Endometrium (tissue), 2 donors: ENCODE data around the gene TENT4A.

Experiments
- FAIRE-seq: peaks from 2 replicates; lab custom pipeline; 2012; peaks lifted over from hg19 to GRCh38; lab: Jason Lieb, UNC
- donor health status: control.
- donor health status: control.

The TENT4A gene

GRCh38 chr5:6700685-6701355 lies 12.4 kb upstream of the TENT4A start:
- FAIRE-seq: no peak

- no peak for FAIRE-seq
These were observed 11.7 kb upstream of the TENT4A start for GRCh38 chr5:6701491-6701890.

GRCh38 chr5:6702633-6703032 lies 10.6 kb upstream of the TENT4A start:
- no peak for FAIRE-seq

- FAIRE-seq: no peak
These were observed 9.4 kb upstream of the TENT4A start for GRCh38 chr5:6703806-6704205.

GRCh38 chr5:6704361-6704851 lies 8.8 kb upstream of the TENT4A start:
- FAIRE-seq: no peak

GRCh38 chr5:6705088-6705487 lies 8.1 kb upstream of the TENT4A start:
- FAIRE-seq: no peak

- FAIRE-seq: no peak
These were observed 7.3 kb upstream of the TENT4A start for GRCh38 chr5:6705959-6706358.

GRCh38 chr5:6707852-6708251 lies 5.4 kb upstream of the TENT4A start:
- FAIRE-seq: no peak

GRCh38 chr5:6708814-6709213 lies 4.4 kb upstream of the TENT4A start:
- FAIRE-seq: no peak

- no peak for FAIRE-seq
These were observed 3.2 kb upstream of the TENT4A start for GRCh38 chr5:6710070-6710469.

GRCh38 chr5:6710551-6711318 lies 2.5 kb upstream of the TENT4A start:
- FAIRE-seq: no peak

GRCh38 chr5:6711409-6712141 lies 1.7 kb upstream of the TENT4A start:
- FAIRE-seq: no peak

GRCh38 chr5:6712142-6712576 lies 1.1 kb upstream of the TENT4A start:
- no peak for FAIRE-seq

GRCh38 chr5:6712577-6713273 lies 507 bp upstream of the TENT4A start:
- FAIRE-seq: no peak

- no peak for FAIRE-seq
These were observed 1.2 kb downstream of the TENT4A start for GRCh38 chr5:6714226-6715041.

GRCh38 chr5:6715271-6715670 lies 2.0 kb downstream of the TENT4A start:
- no peak for FAIRE-seq

GRCh38 chr5:6715758-6716628 lies 2.8 kb downstream of the TENT4A start:
- no peak for FAIRE-seq

GRCh38 chr5:6716629-6717149 lies 3.5 kb downstream of the TENT4A start:
- FAIRE-seq: no peak

GRCh38 chr5:6717247-6717646 lies 4.0 kb downstream of the TENT4A start:
- FAIRE-seq: no peak

- FAIRE-seq: no peak
These were observed 4.5 kb downstream of the TENT4A start for GRCh38 chr5:6717687-6718086.
